ENCODE measurements around the gene WAC. TPM values are rescaled to one million over a fixed set of nuclear protein-coding genes. Genes with fewer than 3 reads are reported as not detected.

Gene WAC
- total and polyA plus RNA-seq, 2 experiments from 2014 or later: 59.4 to 116 TPM

- H3K27ac Mint-ChIP-seq: no peak overlapping the region
- peaks cover 41% of the 10 kb centered on the region for H3K4me1 Mint-ChIP-seq
- H3K9me3 Mint-ChIP-seq: no peaks in the 10 kb centered on the region
Measured at GRCh38 chr10:28577506-28577905, 44.6 kb downstream of the WAC start.

More at GRCh38 chr10:28577506-28577905, 44.6 kb downstream of the WAC start:
- H2AFZ ChIP-seq: no peak overlapping the region
- no peak overlapping the region for H3K27ac ChIP-seq (ENCODE audit: low read depth)
- H3K79me2 ChIP-seq (replicated peaks; ENCODE audit: insufficient read depth): peaks cover 100% of the 10 kb centered on the region
- no peak overlapping the region for H3K4me3 ChIP-seq
- H3K4me2 ChIP-seq: no peak overlapping the region
- H3K4me1 ChIP-seq (ENCODE audit: insufficient read depth): peaks cover 53% of the 10 kb centered on the region; the same call in 1 of the 2 replicates
- no peaks in the 10 kb centered on the region for H3F3A ChIP-seq (replicated peaks; ENCODE audit: low read depth)
- peaks cover 92% of the 10 kb centered on the region for H4K20me1 ChIP-seq (replicated peaks; ENCODE audit: insufficient read depth)
- H3K27me3 ChIP-seq (ENCODE audit: insufficient read depth): no peaks in the 10 kb centered on the region
- ATAC-seq (no peak), DNase-seq (ENCODE audit: low spot score) (no peak)
- TF ChIP-seq ZNF462 (CRISPR knock-in tag; IDR thresholded peaks at IDR 0.05) (no peak), EZH2phosphoT487 (IDR thresholded peaks at IDR 0.05; ENCODE audit: unreplicated experiment) (no peak), POLR2AphosphoS5 (IDR thresholded peaks at IDR 0.05; ENCODE audit: low read depth) (no peak), CREB1 (CRISPR knock-in tag; IDR thresholded peaks at IDR 0.05; ENCODE audit: low read depth) (no peak), STAT1 (IDR thresholded peaks at IDR 0.05; ENCODE audit: unreplicated experiment) (no peak), JUNB (IDR thresholded peaks at IDR 0.05; ENCODE audit: unreplicated experiment) (no peak), ZNF114 (CRISPR knock-in tag; IDR thresholded peaks at IDR 0.05) (no peak), CTCF (conservative IDR thresholded peaks at IDR 0.05; ENCODE audit: low read depth in 2 of 2) (no peak), NANOG (IDR thresholded peaks at IDR 0.05; ENCODE audit: borderline replicate concordance) (no peak), EZH2 (IDR thresholded peaks at IDR 0.05; ENCODE audit: low read depth, unreplicated experiment) (no peak), ZNF331 (CRISPR knock-in tag; IDR thresholded peaks at IDR 0.05; ENCODE audit: low read depth) (no peak), ETS1 (IDR thresholded peaks at IDR 0.05) (no peak)
- TF ChIP-seq, protein P1, sequence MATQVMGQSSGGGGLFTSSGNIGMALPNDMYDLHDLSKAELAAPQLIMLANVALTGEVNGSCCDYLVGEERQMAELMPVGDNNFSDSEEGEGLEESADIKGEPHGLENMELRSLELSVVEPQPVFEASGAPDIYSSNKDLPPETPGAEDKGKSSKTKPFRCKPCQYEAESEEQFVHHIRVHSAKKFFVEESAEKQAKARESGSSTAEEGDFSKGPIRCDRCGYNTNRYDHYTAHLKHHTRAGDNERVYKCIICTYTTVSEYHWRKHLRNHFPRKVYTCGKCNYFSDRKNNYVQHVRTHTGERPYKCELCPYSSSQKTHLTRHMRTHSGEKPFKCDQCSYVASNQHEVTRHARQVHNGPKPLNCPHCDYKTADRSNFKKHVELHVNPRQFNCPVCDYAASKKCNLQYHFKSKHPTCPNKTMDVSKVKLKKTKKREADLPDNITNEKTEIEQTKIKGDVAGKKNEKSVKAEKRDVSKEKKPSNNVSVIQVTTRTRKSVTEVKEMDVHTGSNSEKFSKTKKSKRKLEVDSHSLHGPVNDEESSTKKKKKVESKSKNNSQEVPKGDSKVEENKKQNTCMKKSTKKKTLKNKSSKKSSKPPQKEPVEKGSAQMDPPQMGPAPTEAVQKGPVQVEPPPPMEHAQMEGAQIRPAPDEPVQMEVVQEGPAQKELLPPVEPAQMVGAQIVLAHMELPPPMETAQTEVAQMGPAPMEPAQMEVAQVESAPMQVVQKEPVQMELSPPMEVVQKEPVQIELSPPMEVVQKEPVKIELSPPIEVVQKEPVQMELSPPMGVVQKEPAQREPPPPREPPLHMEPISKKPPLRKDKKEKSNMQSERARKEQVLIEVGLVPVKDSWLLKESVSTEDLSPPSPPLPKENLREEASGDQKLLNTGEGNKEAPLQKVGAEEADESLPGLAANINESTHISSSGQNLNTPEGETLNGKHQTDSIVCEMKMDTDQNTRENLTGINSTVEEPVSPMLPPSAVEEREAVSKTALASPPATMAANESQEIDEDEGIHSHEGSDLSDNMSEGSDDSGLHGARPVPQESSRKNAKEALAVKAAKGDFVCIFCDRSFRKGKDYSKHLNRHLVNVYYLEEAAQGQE (IDR thresholded peaks at IDR 0.05; ENCODE audit: unreplicated experiment): no peak
- Mint-ChIP-seq H3K36me3 (ENCODE audit: low read depth) (peaks cover 17% of the 10 kb centered on the region), H3K4me3 (no peak overlapping the region), H3K27me3 (ENCODE audit: insufficient read depth, low read depth, poor library complexity) (no peaks in the 10 kb centered on the region)
- no peaks in the 10 kb centered on the region for H3K9me2 ChIP-seq (ENCODE audit: insufficient read depth)
- H3K36me3 ChIP-seq (ENCODE audit: insufficient read depth): peaks cover 4% of the 10 kb centered on the region; the same call in 1 of the 2 replicates
